Nephron progenitor cell (in vitro differentiated cells): ENCODE results near the gene KRTAP25-1.

ENCODE experiments used
- DNase-seq: peaks from one replicate; pipeline ENCODE4 v3.0.0; 2021
- H3K27ac Mint-ChIP-seq: 2 replicates; pipeline ENCODE4 v1.8.0; 2021; ENCODE audit warnings: mild to moderate bottlenecking, moderate library complexity, mixed read lengths
- H3K27me3 Mint-ChIP-seq: 2 replicates; pipeline ENCODE4 v1.8.0; 2021; ENCODE audit warnings: mild to moderate bottlenecking, low read depth, mixed read lengths; ENCODE audit not compliant: poor library complexity
- H3K36me3 Mint-ChIP-seq: 2 replicates; pipeline ENCODE4 v1.8.0; 2021; ENCODE audit warnings: low read depth, mixed read lengths
- H3K4me1 Mint-ChIP-seq: 2 replicates; pipeline ENCODE4 v1.8.0; 2021; ENCODE audit warnings: mixed read lengths
- H3K4me3 Mint-ChIP-seq: 2 replicates; pipeline ENCODE4 v1.8.0; 2021; ENCODE audit warnings: mild to moderate bottlenecking, moderate library complexity, mixed read lengths
- H3K9me3 Mint-ChIP-seq: 2 replicates; pipeline ENCODE4 v1.8.0; 2021; ENCODE audit warnings: mild to moderate bottlenecking, moderate library complexity, mixed read lengths
- CTCF ChIP-seq: fragments of 200-600 bp; sonication (generic); IDR thresholded peaks from 2 replicates; pipeline ENCODE4 v1.5.0; 2021; ENCODE audit warnings: antibody characterized with exemption

The KRTAP25-1 gene

GRCh38 chr21:30248844-30249243 lies 40.5 kb downstream of the KRTAP25-1 start:
- H3K4me3 Mint-ChIP-seq, result no peak overlapping the region
- no peak overlapping the region for H3K27ac Mint-ChIP-seq
- no peaks in the 10 kb centered on the region for H3K4me1 Mint-ChIP-seq
- H3K27me3 Mint-ChIP-seq, result no peaks in the 10 kb centered on the region
- no peaks in the 10 kb centered on the region for H3K36me3 Mint-ChIP-seq
- DNase-seq, result no peak
- no peak for TF ChIP-seq CTCF
- H3K9me3 Mint-ChIP-seq, result no peaks in the 10 kb centered on the region

GRCh38 chr21:30245061-30245460 lies 44.3 kb downstream of the KRTAP25-1 start:
- no peak for TF ChIP-seq CTCF
- H3K4me1 Mint-ChIP-seq, result no peaks in the 10 kb centered on the region
- H3K9me3 Mint-ChIP-seq, result no peaks in the 10 kb centered on the region
- no peak for DNase-seq
- no peaks in the 10 kb centered on the region for H3K36me3 Mint-ChIP-seq
- H3K4me3 Mint-ChIP-seq, result no peak overlapping the region
- H3K27ac Mint-ChIP-seq, result no peak overlapping the region
- H3K27me3 Mint-ChIP-seq, result no peaks in the 10 kb centered on the region

GRCh38 chr21:30243691-30244090 lies 45.6 kb downstream of the KRTAP25-1 start:
- no peaks in the 10 kb centered on the region for H3K27me3 Mint-ChIP-seq
- H3K9me3 Mint-ChIP-seq, result no peaks in the 10 kb centered on the region
- TF ChIP-seq CTCF, result no peak
- no peaks in the 10 kb centered on the region for H3K4me1 Mint-ChIP-seq
- no peak overlapping the region for H3K4me3 Mint-ChIP-seq
- no peak for DNase-seq
- no peaks in the 10 kb centered on the region for H3K36me3 Mint-ChIP-seq
- no peak overlapping the region for H3K27ac Mint-ChIP-seq

GRCh38 chr21:30240661-30241060 lies 48.7 kb downstream of the KRTAP25-1 start:
- Mint-ChIP-seq H3K4me3 (no peak overlapping the region), H3K27me3 (no peaks in the 10 kb centered on the region), H3K27ac (no peak overlapping the region), H3K9me3 (no peaks in the 10 kb centered on the region), H3K36me3 (no peaks in the 10 kb centered on the region), H3K4me1 (no peaks in the 10 kb centered on the region)
- TF ChIP-seq CTCF, result no peak
- DNase-seq, result no peak
